ENCODE measurements around the gene ALKBH8.
"Not testable (repeated sequence)": the region's sequence is repeated elsewhere in the genome, so short reads cannot be mapped to it uniquely, and the experiment has no call there.

The ALKBH8 gene

DNA sequence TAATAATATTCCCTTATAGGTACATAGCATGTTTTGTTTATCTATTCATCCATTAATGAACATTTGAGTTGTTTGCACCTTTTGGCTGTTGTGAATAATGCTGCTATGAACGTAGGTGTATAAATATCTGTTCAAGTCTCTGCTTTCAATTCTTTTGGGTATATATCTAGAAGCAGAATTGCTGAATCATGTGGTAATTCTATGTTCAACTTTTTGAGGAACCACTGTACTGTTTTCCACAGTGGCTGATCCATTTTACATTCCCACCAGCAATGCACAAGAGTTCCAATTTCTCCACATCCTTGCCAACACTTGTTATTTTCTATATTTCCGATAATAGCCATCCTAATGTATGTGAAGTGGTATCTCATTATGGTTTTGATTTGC, 56.7 kb downstream of the ALKBH8 start:
- DNase-seq (ENCODE audit: extremely low read depth, low read depth) = no peak
- TF ChIP-seq, protein P1, sequence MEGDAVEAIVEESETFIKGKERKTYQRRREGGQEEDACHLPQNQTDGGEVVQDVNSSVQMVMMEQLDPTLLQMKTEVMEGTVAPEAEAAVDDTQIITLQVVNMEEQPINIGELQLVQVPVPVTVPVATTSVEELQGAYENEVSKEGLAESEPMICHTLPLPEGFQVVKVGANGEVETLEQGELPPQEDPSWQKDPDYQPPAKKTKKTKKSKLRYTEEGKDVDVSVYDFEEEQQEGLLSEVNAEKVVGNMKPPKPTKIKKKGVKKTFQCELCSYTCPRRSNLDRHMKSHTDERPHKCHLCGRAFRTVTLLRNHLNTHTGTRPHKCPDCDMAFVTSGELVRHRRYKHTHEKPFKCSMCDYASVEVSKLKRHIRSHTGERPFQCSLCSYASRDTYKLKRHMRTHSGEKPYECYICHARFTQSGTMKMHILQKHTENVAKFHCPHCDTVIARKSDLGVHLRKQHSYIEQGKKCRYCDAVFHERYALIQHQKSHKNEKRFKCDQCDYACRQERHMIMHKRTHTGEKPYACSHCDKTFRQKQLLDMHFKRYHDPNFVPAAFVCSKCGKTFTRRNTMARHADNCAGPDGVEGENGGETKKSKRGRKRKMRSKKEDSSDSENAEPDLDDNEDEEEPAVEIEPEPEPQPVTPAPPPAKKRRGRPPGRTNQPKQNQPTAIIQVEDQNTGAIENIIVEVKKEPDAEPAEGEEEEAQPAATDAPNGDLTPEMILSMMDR (IDR thresholded peaks at IDR 0.05; ENCODE audit: low read depth, low read length, missing control alignments) = no peak
- H3K4me3 ChIP-seq (replicated peaks; ENCODE audit: low read depth, low read length) = no peak overlapping the region

DNA sequence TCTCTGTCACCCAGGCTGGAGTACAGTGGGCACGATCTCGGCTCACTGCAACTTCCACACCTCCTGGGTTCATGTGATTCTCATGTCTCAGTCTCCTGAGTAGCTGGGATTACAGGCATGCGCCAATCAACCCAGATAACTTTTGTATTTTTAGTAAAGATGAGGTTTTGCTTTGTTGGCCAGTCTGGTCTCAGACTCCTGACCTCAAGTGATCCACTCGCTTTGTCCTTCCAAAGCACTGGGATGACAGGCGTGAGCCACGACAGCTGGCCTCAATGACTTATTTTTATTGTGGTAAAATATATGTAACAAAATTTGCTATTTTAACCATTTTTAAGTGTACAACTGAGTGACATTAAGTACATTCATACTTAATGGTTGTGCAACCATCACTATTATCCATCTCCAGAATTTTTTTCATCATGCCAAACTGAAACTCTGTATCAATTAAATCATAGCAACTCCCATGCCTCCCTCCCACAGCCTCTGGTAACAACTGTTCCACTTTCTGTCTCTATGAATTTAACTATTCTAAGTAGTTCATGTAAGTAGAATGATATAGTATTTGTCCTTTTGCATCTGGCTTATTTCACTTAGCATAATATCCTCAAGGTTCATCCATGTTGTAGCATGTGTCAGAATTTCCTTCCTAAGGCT, 57.2 kb downstream of the ALKBH8 start:
- TF ChIP-seq, protein P1 (IDR thresholded peaks at IDR 0.05; ENCODE audit: low read depth, low read length, missing control alignments) = no peak
- no peak for DNase-seq (ENCODE audit: extremely low read depth, low read depth)
- H3K4me3 ChIP-seq (replicated peaks; ENCODE audit: low read depth, low read length) = no peak overlapping the region

DNA sequence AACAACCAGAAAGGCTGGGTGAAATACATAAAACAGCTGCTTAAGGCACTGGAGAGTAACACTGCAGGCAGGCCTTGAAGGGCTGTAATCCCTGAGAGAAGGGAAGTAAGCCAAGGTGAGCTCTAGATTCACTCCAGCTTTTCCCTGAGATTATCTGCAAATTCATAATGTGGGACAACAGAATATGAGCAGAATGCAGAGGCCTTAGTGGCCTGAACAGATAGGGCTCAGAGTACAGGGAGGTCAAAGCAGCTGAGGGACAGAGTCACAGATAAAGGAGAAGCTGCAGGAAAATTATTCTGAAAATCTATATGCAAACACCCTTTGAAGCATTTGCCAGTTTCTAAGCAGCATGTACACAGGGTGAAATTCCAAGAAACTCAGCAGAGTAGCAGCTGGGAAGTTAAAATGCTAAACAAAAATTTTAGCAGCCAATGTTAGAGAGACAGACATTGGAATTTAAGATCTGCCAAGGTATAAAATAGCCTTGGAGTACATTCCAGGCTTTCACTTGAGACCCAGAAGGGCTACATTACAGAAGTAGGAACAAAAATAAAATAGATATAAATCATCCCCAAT, 59.8 kb downstream of the ALKBH8 start:
- DNase-seq (ENCODE audit: extremely low read depth, low read depth) = no peak
- H3K4me3 ChIP-seq (replicated peaks; ENCODE audit: low read depth, low read length) = no peak overlapping the region
- TF ChIP-seq, protein P1 (IDR thresholded peaks at IDR 0.05; ENCODE audit: low read depth, low read length, missing control alignments) = no peak

DNA sequence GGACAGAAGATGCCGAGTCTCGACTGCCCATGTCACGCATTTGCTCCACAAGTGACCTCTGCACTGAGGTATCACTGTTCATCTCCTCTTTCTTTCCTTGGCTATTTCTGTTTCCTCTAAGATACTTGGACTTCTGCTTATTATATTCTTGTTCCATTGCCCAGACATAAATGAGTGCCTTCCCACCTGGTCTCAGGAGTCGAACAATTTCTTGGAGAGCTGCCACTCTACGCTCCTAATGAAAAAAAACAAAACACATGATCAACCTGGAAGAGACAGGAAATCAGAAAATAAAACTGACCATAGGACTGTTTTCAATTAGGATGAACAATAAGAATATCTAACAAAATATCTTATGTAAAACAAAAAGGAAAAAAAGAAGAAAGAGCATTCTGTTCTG, 60.6 kb downstream of the ALKBH8 start:
- no peak overlapping the region for H3K4me3 ChIP-seq (replicated peaks; ENCODE audit: low read depth, low read length)
- TF ChIP-seq, protein P1 (IDR thresholded peaks at IDR 0.05; ENCODE audit: low read depth, low read length, missing control alignments) = no peak
- DNase-seq (ENCODE audit: extremely low read depth, low read depth) = no peak

DNA sequence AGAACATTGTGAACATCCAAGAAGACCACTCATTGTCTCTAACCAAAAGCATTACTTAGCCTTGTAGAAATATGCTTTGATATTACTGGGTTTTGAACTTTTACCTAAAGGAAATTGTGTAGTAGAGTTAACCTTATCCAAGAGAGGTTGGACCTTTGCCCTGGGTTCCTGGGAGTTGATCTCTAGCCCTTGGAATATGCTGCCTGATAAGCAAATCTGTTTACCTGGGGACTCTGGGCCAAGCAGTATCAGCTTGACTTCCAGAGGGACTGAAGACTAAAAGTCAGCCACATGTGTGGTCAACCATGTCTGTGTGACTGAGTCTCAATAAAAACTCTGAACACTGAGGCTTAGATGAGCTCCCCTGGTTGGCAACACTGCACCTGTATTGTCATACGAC, 63.8 kb downstream of the ALKBH8 start:
- DNase-seq (ENCODE audit: extremely low read depth, low read depth) = no peak
- TF ChIP-seq, protein P1 (IDR thresholded peaks at IDR 0.05; ENCODE audit: low read depth, low read length, missing control alignments) = no peak
- H3K4me3 ChIP-seq (replicated peaks; ENCODE audit: low read depth, low read length) = no peak overlapping the region

DNA sequence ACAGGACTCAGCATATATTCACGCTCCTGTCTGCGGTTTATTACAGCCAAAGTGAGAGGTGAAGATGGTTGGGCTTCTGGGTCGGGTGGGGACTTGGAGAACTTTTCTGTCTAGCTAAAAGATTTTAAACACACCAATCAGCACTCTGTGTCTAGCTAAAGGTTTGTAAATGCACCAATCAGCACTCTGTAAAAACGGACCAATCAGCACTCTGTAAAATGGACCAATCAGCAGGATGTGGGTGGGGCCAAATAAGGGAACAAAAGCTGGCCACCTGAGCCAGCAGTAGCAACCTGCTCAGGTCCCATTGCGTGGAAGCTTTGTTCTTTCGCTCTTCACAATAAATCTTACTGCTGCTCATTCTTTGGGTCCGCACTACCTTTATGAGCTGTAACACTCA, 68.2 kb downstream of the ALKBH8 start:
- not testable (repeated sequence) for H3K4me3 ChIP-seq (replicated peaks; ENCODE audit: low read depth, low read length); DNase-seq (ENCODE audit: extremely low read depth, low read depth)

DNA sequence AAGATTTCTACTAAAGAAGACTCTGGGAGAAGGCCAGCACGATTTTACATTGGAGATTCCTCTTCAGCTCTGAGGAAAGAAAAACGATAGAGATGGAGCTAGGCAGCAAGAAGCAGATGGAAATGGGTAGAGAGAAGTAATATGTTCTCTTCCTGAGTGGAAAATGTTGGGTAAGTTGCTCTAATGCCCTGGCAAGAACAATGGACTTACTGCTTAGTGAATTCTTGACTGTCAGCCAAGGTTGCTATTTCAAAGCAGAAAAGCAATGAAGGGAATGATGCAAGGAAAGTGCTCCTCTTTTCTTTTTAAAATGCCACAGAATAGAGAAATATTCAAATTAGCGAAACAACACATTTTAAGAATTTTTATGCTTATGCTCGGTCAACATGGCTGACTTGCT, 69.5 kb downstream of the ALKBH8 start:
- TF ChIP-seq, protein P1 (IDR thresholded peaks at IDR 0.05; ENCODE audit: low read depth, low read length, missing control alignments) = no peak
- peak; percentile 14 for DNase-seq (ENCODE audit: extremely low read depth, low read depth)
- H3K4me3 ChIP-seq (replicated peaks; ENCODE audit: low read depth, low read length) = no peak overlapping the region

All from HFF-Myc (cell line).